AG08395 (cell line): Measurements from ENCODE around the gene SMPD3.
A peak's percentile ranks its signal among the peaks of the same experiment; 100 is the strongest.

Experiments
- DNase-seq: peaks from one replicate; pipeline ENCODE4 v3.0.0; 2012; ENCODE audit warnings: mixed read lengths, low spot score

The SMPD3 gene

GRCh38 chr16:68404736-68405345 is 43.5 kb downstream of the SMPD3 start:
- no peak for DNase-seq

- DNase-seq = no peak
Measured at GRCh38 chr16:68403704-68404103, 44.6 kb downstream of the SMPD3 start.

GRCh38 chr16:68403177-68403576 is 45.1 kb downstream of the SMPD3 start:
- DNase-seq = no peak

DNA sequence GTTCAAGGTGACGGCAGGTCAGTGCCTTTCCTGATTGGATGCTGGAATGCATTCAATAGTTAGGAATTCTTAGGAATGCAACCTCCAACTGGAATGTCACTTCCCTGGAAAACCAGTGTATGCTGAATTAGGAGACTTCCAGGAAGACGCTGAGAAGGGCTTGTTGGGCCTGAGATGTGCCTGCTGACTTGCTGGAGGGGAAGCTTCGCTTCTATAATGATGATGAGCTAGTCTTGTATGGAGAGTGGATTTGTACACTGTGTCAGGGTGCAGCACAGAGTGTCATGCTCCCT is 45.6 kb downstream of the SMPD3 start:
- DNase-seq = no peak

DNA sequence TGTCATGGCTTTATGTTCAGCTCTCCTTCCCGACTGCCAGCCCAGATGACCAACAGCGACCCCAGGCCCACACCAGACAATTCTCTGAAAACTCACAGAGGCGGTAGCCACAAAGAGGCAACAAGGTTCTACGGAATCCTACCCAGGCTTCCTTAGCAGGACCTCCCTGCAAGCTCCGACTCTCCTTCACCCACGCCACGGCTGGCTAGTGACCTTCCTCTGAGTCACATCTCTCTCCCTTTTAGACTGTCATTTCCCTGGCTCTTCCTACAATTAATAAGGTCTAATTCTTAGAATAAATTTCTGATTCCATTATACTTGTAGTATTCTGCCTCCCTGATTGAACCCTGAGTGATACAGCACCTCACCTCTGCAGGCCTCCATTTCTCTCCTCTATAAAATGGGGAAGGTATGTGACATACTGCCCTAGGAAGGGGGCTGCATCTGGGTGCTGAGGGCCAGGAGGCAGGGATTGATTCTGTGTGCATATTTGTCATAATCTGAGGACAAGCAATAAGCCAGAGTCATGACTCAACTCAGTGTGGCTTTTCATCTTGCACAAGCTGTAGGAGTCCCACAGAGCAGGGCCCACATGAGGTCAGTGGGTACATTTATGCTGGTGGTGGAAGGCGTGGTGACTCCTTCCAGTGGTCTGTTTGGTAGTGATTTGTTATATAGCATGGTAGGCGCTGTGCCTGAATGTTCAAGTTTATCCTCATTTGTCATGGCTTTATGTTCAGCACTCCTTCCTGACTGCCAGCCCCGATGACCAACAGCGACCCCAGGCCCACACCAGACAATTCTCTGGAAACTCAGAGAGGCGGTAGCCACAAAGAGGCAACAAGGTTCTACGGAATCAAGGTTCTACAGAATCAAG is 46.2 kb downstream of the SMPD3 start:
- peak; percentile 84 for DNase-seq

DNA sequence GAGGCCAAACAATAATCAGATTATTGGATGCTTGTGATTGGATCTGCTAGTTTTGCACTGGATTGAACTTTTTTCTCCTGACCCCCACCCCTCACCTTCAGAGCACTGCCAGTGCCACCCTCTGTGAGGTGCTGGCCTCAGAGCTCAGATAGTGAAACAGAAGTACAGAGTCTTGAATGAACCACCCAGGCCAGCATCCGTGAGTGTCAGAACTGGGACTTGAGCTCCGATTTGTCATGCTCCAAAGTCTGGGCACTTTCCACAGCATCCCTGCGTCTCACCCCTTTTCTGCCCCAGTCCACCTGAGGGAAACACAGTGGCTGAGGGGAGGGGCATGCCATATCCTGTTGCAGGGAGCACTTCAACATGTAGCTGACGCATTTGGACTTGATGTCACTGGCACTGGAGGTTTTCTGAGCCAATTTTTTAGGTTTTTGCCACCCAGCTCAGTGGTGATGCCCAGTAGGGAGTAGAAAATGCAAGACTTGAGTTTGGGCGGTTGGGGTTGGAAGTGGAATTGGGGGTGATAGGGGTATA is 47.3 kb downstream of the SMPD3 start:
- no peak for DNase-seq

GRCh38 chr16:68400083-68400923 is 48.0 kb downstream of the SMPD3 start:
- DNase-seq = no peak

GRCh38 chr16:68399456-68399855 is 48.9 kb downstream of the SMPD3 start:
- DNase-seq = no peak

- DNase-seq = no peak
Measured at GRCh38 chr16:68397710-68398201, 50.6 kb downstream of the SMPD3 start.

- DNase-seq = peak; percentile 72
Measured at GRCh38 chr16:68396481-68396880, 51.8 kb downstream of the SMPD3 start.

GRCh38 chr16:68395815-68396214 is 52.5 kb downstream of the SMPD3 start:
- no peak for DNase-seq

DNA sequence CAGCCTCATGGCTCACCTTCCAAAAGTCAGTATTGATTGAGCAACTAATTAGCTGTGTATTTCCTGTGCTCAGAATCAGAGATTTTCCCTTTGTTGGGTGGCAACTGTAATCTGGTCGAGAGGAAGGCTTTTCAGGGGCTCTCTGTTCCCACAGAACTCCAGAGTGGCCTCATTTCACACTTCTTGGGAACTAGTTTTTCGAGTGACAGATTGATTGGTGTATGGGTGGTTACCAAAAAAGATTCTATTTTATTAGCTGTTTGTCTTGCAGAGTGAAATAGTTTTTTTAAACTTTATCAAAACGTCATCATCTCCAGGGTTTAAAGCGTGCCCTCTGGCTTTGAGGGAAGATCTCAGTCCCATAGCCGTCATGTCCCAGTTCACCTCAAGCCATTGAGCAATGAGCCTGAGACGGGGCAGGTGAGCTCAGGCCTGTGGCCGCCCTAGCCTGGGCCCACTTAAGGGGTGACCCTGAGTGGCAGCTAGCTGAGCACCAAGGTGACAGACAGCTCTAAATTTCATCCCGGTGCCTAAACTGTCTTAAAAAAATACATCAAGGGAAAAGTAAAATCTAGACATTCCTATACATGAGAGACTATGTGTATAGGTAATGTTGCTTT is 53.0 kb downstream of the SMPD3 start:
- no peak for DNase-seq

- no peak for DNase-seq
Measured at GRCh38 chr16:68393333-68393732, 55.0 kb downstream of the SMPD3 start.

DNA sequence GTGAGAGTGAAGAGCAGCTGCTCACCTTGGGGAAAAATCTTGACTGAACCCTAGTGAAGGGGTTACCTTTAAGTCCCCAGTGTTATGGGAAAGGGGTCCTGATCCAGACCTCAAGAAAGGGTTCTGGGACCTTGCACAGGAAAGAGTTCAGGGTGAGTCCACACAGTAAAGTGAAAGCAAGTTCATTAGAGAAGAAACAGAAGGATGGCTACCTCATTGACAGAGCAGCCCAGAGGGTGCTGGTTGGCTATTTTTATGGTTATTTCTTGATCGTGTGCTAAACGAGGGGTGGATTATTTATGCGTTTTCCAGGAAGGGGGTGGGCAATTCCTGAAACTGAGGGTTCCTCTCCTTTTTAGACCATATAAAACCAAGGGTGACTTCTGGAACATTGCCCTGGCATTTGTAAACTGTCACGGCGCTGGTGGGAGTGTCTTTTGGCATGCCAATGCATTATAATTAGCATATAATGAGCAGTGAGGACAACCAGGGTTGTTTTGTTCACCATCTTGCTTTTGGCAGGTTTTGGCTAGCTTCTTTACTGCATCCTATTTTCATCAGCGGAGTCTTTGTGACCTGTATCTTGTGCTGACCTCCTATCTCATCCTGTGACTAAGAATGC is 58.4 kb downstream of the SMPD3 start:
- DNase-seq = no peak

- DNase-seq = no peak
Measured at GRCh38 chr16:68389006-68389405, 59.3 kb downstream of the SMPD3 start.

DNA sequence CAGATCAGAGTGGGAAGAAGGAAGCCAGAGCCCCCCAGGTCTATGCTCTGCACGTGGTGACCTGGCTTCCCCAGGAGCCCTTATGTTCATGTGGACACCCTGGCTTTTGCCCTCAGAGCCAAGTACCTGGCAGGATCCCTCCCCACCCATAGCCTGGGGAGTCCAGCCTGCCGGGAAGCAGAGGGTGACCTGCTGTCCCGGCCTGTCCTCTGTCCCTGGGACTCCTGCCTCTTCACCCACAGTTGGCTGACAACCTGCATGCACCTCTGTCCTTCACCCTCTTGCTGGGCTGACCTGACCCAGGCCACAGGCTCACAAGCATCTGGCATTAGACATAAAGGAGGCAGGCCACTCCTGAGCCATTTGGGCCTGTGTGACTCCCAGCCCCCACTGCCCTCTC is 60.2 kb downstream of the SMPD3 start:
- no peak for DNase-seq

DNA sequence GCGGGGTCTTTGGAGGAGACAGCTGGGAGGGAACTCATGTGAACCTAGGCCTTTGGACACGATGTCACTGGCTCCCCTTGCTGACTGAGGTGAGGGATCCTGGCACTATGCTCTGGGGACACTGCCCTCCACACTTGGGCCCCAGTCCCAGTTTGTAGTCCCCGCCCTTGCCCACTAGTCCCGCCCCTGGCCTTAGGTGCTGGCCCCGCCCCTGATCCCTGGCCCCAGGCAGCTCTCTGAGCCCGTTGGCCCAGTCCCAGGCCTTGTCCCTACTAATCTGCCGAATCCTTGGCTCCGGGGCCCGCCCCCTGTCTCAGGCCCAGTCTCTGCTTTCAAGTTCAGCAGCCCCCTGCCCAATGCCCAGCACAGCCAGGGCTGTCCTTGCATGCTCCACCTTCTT is 61.0 kb downstream of the SMPD3 start:
- DNase-seq = no peak

- DNase-seq = no peak
Measured at GRCh38 chr16:68386628-68387027, 61.7 kb downstream of the SMPD3 start.

DNA sequence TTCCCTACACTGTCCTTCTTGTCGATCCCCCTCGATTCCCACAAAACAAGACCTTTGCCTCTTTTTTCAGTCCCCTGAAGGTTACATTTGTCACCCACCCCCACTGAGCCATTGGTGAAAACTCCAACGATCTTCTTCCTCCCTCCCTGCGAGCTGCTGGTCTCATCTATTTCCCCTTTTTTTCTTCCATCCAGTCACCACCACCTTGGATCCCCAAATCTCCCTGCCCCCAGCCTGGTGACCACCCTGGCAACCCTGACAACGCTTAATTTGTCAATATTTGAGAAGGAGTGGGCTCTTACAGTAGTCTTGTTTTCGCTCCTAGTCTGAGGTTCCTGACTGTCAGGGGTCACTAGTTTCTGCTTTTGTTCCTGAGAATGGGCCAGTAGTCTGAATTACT is 62.9 kb downstream of the SMPD3 start:
- DNase-seq = no peak

- no peak for DNase-seq
Measured at GRCh38 chr16:68384288-68385161, 63.8 kb downstream of the SMPD3 start.

DNA sequence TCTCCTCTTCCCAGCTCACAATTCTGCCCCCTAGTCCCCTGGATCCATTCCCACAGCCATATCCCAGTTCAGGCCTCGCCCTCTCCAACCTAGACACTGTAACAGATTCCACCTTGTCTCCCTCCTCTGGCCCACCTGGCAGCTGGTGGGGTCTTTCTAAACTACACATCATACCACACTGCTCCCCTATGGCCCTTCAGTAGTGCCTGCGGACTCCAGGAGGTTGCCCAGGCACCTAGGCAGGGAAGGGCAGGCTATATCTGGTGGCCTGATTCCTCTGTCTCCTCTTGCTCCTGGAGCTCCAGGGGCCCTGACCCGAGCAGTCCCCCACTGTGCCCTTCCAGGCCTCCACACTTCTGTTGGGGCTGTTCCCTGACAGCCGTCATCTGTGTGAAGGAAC is 64.5 kb downstream of the SMPD3 start:
- DNase-seq = no peak
